Progenitor cell of endocrine pancreas (in vitro differentiated cells): Measurements from ENCODE around the gene TWIST2. TPM values are rescaled to one million over a fixed set of nuclear protein-coding genes. Genes with fewer than 3 reads are reported as not detected.

Experiments used
- DNase-seq: peaks from one replicate; pipeline ENCODE4 v3.0.0; 2021; ENCODE audit warnings: low spot score; ENCODE audit not compliant: unreplicated experiment
- H3K27ac Mint-ChIP-seq: 2 replicates; pipeline ENCODE4 v1.8.0; 2021; ENCODE audit warnings: mild to moderate bottlenecking, moderate library complexity, mixed read lengths
- H3K27me3 Mint-ChIP-seq: 2 replicates; pipeline ENCODE4 v1.8.0; 2021; ENCODE audit warnings: mixed read lengths
- H3K36me3 Mint-ChIP-seq: 2 replicates; pipeline ENCODE4 v1.8.0; 2022; ENCODE audit warnings: mixed read lengths; ENCODE audit not compliant: insufficient read depth
- H3K4me1 Mint-ChIP-seq: 2 replicates; pipeline ENCODE4 v1.8.0; 2021; ENCODE audit warnings: low read depth, mixed read lengths
- H3K4me3 Mint-ChIP-seq: 2 replicates; pipeline ENCODE4 v1.8.0; 2021; ENCODE audit warnings: low read depth, mild to moderate bottlenecking, moderate library complexity, mixed read lengths
- H3K9me3 Mint-ChIP-seq: 2 replicates; pipeline ENCODE4 v1.8.0; 2021; ENCODE audit warnings: low read depth, mixed read lengths
- total RNA-seq: library from RNA; stranded (reverse); gene quantifications from 2 replicates; pipeline ENCODE4 v1.2.1, GENCODE V29; 2021
- TF ChIP-seq, protein P1 (sequence below): fragments of 200-600 bp; sonication (generic); IDR thresholded peaks from one replicate; pipeline ENCODE4 v1.5.0; 2021; ENCODE audit warnings: antibody characterized with exemption, mild to moderate bottlenecking; ENCODE audit not compliant: unreplicated experiment

TWIST2 gene
- total RNA-seq, 1 donor from 2014 or later, result not detected

DNA sequence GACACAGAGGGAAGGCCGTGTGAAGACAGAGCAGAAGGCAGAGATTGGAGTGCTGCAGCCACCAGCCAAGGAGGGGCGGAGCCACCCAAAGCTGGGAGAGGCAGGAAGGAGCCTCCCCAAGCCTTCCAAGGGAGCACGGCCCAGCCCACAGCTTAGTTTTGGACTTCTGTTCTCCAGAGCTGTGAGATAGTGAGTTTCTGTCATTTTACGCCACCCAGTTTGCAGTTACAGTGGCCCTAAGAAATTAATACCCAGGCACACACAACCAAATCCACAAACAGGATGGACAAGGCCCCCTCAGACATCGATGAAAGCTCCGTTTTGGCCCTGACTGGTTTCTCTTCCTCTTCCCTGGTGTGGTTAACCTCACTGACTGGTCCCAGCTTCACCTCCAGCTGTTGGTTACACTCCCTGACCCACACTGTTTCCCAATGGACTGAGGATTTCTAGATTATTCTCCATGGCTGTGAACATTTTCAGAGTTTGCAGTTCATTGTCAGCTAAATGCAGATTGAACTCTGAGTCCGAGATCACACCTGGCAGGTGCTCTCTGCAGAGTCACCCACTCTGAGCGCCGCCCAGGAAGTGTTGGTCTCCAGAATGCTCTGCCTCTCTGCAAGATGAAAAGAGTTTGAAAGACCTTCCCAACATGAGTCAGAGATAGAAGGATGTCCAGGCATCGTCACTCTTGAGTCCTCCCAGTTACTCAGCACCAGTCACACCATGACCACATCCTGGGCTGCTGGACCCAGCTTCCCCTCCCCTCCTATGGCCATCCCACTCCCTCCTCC, 100.2 kb downstream of the TWIST2 start:
- no peak for DNase-seq
- TF ChIP-seq, protein P1, sequence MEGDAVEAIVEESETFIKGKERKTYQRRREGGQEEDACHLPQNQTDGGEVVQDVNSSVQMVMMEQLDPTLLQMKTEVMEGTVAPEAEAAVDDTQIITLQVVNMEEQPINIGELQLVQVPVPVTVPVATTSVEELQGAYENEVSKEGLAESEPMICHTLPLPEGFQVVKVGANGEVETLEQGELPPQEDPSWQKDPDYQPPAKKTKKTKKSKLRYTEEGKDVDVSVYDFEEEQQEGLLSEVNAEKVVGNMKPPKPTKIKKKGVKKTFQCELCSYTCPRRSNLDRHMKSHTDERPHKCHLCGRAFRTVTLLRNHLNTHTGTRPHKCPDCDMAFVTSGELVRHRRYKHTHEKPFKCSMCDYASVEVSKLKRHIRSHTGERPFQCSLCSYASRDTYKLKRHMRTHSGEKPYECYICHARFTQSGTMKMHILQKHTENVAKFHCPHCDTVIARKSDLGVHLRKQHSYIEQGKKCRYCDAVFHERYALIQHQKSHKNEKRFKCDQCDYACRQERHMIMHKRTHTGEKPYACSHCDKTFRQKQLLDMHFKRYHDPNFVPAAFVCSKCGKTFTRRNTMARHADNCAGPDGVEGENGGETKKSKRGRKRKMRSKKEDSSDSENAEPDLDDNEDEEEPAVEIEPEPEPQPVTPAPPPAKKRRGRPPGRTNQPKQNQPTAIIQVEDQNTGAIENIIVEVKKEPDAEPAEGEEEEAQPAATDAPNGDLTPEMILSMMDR, result no peak
- Mint-ChIP-seq H3K9me3 (no peaks in the 10 kb centered on the region), H3K36me3 (no peaks in the 10 kb centered on the region), H3K4me1 (no peaks in the 10 kb centered on the region), H3K27me3 (peaks cover 33% of the 10 kb centered on the region), H3K27ac (no peak overlapping the region), H3K4me3 (no peak overlapping the region)

DNA sequence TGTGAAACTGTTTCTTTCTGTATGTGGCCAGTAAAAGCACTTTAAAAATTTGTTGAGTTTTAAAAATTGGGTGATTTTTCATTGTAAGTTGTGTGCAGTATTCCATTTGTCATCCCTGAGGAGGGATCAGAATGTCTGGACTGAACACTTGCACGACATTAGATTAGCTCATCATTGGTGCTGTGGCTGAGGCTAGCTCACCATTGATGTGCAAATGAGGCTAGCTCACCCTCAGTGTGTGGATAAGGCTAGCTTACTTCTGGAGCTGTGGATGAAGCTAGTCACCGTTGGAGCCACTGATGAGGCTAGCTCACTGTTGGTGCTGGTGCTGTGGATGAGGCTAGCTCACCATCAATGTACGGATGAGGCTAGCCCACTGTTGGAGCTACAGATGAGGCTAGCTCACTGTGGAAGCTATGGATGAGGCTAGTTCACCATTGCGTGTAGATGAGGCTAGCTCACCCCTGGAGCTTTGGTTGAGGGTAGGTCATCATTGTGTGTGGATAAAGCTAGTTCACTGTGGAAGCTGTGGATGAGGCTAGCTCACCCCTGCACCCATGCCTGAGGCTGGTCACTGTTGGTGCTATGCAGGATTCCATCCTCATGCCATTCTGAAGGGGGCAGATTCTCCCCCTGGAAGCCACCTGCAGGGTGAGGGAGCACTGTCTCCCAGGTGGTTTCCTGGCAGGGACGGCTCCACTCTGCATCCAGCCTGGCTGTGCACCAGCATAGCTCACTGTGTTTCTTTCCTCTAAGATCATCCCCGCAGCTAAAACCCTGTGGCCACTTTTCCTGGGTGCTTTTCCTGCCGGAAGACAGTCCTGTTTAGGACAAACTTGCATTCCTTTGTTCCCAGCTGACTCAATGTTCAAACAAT, 101.1 kb downstream of the TWIST2 start:
- H3K27me3 Mint-ChIP-seq, result peaks cover 31% of the 10 kb centered on the region
- no peak for DNase-seq
- H3K4me1 Mint-ChIP-seq, result no peaks in the 10 kb centered on the region
- no peak overlapping the region for H3K4me3 Mint-ChIP-seq
- TF ChIP-seq, protein P1, result no peak
- H3K9me3 Mint-ChIP-seq, result no peaks in the 10 kb centered on the region
- no peak overlapping the region for H3K27ac Mint-ChIP-seq
- no peaks in the 10 kb centered on the region for H3K36me3 Mint-ChIP-seq

DNA sequence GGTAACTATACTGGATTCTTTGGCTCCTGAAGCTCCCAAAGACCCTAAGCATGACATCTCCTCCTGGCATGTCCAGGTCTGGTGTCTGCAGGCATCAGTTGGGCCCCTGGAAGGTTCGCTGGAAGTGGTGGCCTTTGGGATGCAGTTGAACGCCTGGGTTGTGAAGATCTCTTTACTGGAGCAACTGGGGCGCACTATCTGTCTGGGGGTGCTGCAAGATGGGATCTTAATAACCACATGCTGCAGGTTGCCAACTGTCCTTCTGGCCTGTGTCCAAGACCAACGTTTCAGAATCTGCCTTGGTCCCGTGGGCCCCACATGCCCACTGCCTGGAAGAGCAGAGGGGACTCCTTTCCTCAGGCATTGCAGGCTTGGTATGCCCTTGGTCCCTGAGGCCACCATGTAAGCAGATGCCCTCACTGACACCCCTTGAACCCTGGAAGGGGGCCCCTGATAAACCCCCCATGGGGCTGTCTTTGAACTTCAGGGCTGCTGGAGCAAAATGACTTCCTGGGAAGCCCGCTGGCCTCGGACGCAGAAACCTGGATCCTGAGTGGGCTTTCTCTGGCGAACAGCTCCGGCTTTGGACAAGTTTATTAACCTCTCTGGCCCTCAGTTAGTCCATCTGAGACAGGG, 101.9 kb downstream of the TWIST2 start:
- Mint-ChIP-seq H3K27ac (no peak overlapping the region), H3K4me1 (no peaks in the 10 kb centered on the region), H3K4me3 (no peak overlapping the region), H3K9me3 (no peaks in the 10 kb centered on the region), H3K36me3 (no peaks in the 10 kb centered on the region), H3K27me3 (peaks cover 31% of the 10 kb centered on the region)
- TF ChIP-seq, protein P1, result no peak
- DNase-seq, result no peak

DNA sequence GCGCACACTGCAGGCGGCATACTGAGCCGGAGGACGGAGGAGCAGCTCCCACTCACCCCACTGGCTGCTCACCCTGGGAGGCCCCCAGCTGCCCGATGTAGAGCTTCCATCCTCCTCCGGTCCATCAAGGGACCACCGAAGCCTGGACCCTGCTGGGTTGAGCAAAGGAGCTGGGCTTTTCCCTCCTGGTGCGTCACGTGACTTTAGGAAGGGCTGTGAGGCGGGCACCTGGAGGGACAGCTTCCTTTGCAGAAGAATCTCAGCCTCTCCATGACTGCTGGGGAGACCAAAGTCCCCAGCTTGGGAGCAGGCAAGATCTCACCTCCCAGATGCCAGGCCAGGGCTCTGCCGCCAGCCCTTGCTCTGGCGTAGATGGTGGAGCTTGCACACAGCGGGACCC, 102.7 kb downstream of the TWIST2 start:
- peaks cover 31% of the 10 kb centered on the region for H3K27me3 Mint-ChIP-seq
- H3K4me3 Mint-ChIP-seq, result no peak overlapping the region
- no peaks in the 10 kb centered on the region for H3K9me3 Mint-ChIP-seq
- H3K36me3 Mint-ChIP-seq, result no peaks in the 10 kb centered on the region
- TF ChIP-seq, protein P1, result no peak
- no peak for DNase-seq
- no peaks in the 10 kb centered on the region for H3K4me1 Mint-ChIP-seq
- H3K27ac Mint-ChIP-seq, result no peak overlapping the region
